Liver (tissue), 3 donors: ENCODE data around the gene GZMB.

Experiments
- CTCF ChIP-seq: fragments of 150-350 bp; IDR thresholded peaks from 2 replicates; pipeline ENCODE4 v1.5.1; 2017; ENCODE audit warnings: improper control_type of control experiment, low read depth, low read length; ENCODE audit not compliant: missing input control
- EGR1 ChIP-seq, 2 donors: IDR thresholded peaks; 2 replicates each; pipeline ENCODE4 v1.6.1; 2016 to 2018; ENCODE audit warnings: antibody characterized with exemption in 2 of 2, low read depth in 2 of 2
- FOXA1 ChIP-seq: IDR thresholded peaks from 2 replicates; pipeline ENCODE4 v1.6.1; 2016; ENCODE audit warnings: antibody characterized with exemption
- GABPA ChIP-seq, 2 donors: IDR thresholded peaks in 1 of 2; conservative IDR thresholded peaks in 1 of 2; 2 replicates each; pipeline ENCODE4 v1.6.1; 2016; ENCODE audit warnings: antibody characterized with exemption in 2 of 2, mild to moderate bottlenecking in 1 of 2, moderate library complexity in 1 of 2
- JUND ChIP-seq, 2 donors: IDR thresholded peaks; 2 replicates each; pipeline ENCODE4 v1.6.1; 2016; ENCODE audit warnings: antibody characterized with exemption in 2 of 2
- MAX ChIP-seq: IDR thresholded peaks from 2 replicates; pipeline ENCODE4 v1.6.1; 2016; ENCODE audit warnings: antibody characterized with exemption
- RAD21 ChIP-seq, 2 donors: IDR thresholded peaks; 2 replicates each; pipeline ENCODE4 v1.6.1; 2016; ENCODE audit warnings: antibody characterized with exemption in 2 of 2, mild to moderate bottlenecking in 2 of 2
- REST ChIP-seq: IDR thresholded peaks from 2 replicates; pipeline ENCODE4 v1.6.1; 2016; ENCODE audit warnings: antibody characterized with exemption, mild to moderate bottlenecking
- SP1 ChIP-seq: IDR thresholded peaks from 2 replicates; pipeline ENCODE4 v1.6.1; 2018; ENCODE audit warnings: antibody characterized with exemption, mild to moderate bottlenecking
- TAF1 ChIP-seq: conservative IDR thresholded peaks from 2 replicates; pipeline ENCODE4 v1.6.1; 2016; ENCODE audit warnings: antibody characterized with exemption, mild to moderate bottlenecking
- YY1 ChIP-seq: IDR thresholded peaks from 2 replicates; pipeline ENCODE4 v1.6.1; 2016; ENCODE audit warnings: antibody characterized with exemption, mild to moderate bottlenecking
- ZBTB33 ChIP-seq: IDR thresholded peaks from 2 replicates; pipeline ENCODE4 v1.6.1; 2016; ENCODE audit warnings: antibody characterized with exemption
- donor health status: healthy.
- donor health status: healthy.

GRCh38 chr14:24662753-24663152 lies 28.8 kb upstream of the GZMB start:
- TF ChIP-seq CTCF (no peak), REST (no peak), EGR1 (IDR thresholded peaks at IDR 0.05; ENCODE audit: low read depth in 2 of 2) (no peak), ZBTB33 (no peak), GABPA (IDR thresholded peaks at IDR 0.05 in 1 of 2, conservative IDR thresholded peaks at IDR 0.05 in 1 of 2) (no peak), MAX (no peak), SP1 (no peak), RAD21 (IDR thresholded peaks at IDR 0.05) (no peak), TAF1 (no peak), FOXA1 (no peak), JUND (IDR thresholded peaks at IDR 0.05) (no peak), YY1 (no peak)
